KG1 (cell line): Measurements from ENCODE around the gene PTPRR.
"Not testable (repeated sequence)": the region's sequence is repeated elsewhere in the genome, so short reads cannot be mapped to it uniquely, and the experiment has no call there.

Experiments
- DNase-seq: peaks from one replicate; lab custom pipeline; 2025; lab: John Stamatoyannopoulos, UW

Gene PTPRR

DNA sequence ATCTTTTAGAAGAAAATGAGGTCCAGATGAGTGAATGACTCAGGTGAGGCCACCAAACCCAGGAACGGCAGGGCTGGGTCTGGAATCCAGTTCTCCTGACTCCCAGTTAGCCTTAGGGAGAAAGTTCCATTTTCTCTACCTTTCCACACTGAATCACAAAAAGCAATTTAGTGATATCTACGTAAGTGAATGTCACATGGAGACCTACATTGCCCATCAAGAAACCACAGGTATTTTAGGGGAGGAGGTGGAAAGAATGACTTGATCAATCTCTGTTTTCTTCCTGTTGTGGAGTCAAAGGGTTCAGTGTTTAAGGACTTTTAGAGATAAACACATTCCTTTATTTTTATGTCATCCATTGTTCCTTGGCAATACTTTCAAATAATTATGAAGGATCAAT, 176.4 kb downstream of the PTPRR start:
- DNase-seq, result no peak

DNA sequence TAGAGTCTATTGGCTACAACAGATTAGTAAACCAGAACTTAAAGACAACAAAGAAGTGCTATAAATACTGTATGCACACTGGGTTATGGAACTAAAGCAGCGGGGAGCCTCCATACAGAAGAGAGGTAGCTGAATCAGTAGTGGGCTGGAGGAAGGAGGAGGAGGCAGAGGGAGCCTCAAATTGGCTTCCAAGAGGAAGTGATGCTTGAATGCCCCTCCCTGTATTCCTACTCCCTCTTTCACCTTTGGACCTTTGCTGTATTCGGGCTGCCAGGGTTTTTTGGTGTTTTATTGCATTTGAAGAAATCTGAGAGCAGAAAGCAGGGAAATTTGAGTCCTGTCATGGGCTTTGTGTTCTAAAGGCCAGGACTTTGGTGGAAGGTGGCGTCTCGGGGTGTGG, 179.3 kb downstream of the PTPRR start:
- DNase-seq, result no peak

GRCh38 chr12:70739756-70740155, 180.8 kb downstream of the PTPRR start:
- DNase-seq, result no peak

- DNase-seq, result no peak
These were observed 184.0 kb downstream of the PTPRR start for GRCh38 chr12:70736351-70737133.

GRCh38 chr12:70735197-70735596, 185.3 kb downstream of the PTPRR start:
- not testable (repeated sequence) for DNase-seq

- peak; percentile 8 for DNase-seq
These were observed 187.2 kb downstream of the PTPRR start for GRCh38 chr12:70733385-70733784.

GRCh38 chr12:70732287-70732686, 188.3 kb downstream of the PTPRR start:
- DNase-seq, result no peak

GRCh38 chr12:70730675-70731180, 189.8 kb downstream of the PTPRR start:
- no peak for DNase-seq

DNA sequence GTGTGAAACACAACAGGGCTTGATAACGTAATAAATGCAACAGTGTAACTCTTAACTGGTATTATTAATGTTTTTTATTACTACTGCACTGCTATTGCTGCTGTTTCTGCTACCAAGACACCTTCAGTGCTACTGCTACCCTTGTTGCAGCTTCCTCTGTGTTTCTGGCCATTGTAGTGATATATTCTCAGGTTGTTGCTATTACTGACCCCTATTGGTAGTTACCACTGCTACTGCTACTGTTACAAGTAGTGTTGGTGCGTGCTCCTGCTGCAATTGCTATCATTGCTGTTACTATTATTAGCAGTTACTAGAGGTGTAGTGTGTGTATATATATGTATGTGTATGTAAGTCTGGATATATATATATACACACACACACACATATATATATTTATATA, 196.1 kb downstream of the PTPRR start:
- DNase-seq, result no peak

- DNase-seq, result no peak
These were observed 197.8 kb downstream of the PTPRR start for GRCh38 chr12:70722584-70723343.

GRCh38 chr12:70721656-70722357, 198.7 kb downstream of the PTPRR start:
- no peak for DNase-seq

DNA sequence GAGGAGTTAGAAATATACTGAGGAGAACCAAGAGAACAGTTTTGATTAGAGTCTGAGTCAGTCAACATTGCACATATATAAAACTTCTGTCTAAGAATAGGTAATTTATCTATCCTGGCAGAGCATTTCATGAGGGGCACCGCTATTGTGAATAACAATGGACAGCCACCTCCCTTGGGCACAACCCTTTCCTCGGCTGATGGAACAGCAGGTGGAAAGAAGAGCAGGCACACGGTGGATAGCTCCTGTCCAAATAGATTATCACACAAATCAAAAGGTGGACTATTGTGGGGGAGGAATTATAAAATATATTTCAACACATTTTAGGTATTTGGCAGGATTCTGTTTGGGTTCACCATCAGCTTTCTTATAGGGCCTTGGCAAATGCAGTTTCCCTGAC, 199.3 kb downstream of the PTPRR start:
- DNase-seq, result no peak

GRCh38 chr12:70719672-70720420, 200.7 kb downstream of the PTPRR start:
- DNase-seq, result peak; percentile 20

- no peak for DNase-seq
These were observed 201.5 kb downstream of the PTPRR start for GRCh38 chr12:70719071-70719470.

- DNase-seq, result no peak
These were observed 208.7 kb downstream of the PTPRR start for GRCh38 chr12:70711831-70712230.

GRCh38 chr12:70709022-70709421, 211.5 kb downstream of the PTPRR start:
- no peak for DNase-seq

GRCh38 chr12:70706611-70707010, 213.9 kb downstream of the PTPRR start:
- no peak for DNase-seq

DNA sequence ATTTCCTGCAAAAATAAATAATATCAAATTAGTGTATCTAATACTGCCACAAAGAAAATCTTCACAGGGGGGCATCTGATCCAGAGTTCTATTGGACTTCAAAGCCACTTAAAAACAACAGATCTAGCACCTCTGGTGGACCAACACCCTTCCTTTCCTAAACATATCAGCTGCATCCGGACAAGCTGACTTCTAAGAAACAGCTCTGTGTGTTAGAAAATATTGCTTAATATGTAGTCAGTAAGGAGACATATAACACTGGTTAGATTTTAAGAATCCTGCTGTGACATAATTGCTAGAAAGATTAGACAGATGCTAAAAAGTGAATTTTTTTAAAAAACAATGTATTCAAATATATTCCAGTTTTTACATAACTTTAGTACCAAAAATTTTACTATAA, 222.2 kb downstream of the PTPRR start:
- no peak for DNase-seq

DNA sequence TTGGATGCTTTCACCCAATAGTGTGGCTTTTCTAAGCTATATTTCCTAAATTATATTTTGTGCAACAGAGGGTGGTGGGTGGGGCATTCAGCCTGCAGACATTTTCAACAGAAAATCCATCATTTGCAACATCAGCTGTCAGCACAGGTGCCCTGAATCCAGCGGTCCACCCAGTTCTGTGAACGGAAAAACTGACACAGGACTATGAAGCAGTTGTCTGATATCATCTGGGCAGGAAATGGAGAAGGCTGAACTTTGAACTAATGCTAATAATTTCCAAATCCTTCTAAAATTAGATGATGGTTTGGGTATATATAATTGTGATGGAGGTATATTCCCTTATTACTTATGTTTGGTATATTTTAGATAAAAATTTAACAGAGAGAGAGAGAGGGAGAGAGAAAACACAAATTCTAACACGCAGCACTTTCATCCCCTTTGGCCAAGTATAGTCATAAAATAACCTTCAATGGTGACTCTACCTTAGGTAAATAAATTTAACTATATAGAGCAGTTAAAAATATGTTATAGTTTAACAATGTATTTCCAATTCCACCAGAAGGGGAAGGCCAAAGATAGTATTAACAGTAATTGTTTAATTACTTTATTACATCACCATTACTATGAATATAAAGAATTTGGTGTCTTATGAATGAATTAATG, 225.0 kb downstream of the PTPRR start:
- no peak for DNase-seq

DNA sequence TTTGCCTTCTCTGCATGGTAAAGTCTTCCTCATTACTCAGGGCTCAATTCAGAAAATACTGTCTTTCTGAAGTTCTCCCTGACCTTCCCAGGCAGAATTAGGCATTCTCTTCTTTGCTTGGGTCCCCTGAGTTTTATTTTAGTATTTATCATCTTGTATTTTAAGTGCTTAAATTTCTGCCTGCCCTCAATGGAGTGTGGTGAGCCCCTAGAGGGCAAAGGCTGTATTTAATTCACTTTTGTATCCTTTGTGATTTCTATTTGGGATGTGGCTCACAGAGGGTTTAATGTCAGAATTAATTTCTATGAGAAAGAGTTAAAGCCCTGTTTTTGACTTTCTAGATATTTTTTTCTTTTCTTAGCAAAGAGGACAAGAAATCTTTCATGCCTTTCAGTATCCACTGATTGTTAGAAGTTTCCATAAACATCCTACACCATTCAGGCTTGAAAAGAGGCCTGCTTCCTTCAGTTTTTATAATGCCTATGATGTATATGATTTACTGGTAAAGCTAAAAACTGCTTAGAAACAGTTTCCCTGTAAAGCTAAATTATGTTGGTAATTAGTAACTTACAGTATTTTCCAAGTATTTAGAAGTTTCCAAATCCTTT, 227.8 kb downstream of the PTPRR start:
- no peak for DNase-seq
